GM19025 (cell line): Measurements from ENCODE around the gene PRKG1.

Experiments used
- ATAC-seq: cut with Tn5 transposase; IDR thresholded peaks from one replicate; pipeline ENCODE4 v1.9.1; 2021; ENCODE audit warnings: mild to moderate bottlenecking, low read depth, moderate library complexity; ENCODE audit not compliant: unreplicated experiment

PRKG1 gene

DNA sequence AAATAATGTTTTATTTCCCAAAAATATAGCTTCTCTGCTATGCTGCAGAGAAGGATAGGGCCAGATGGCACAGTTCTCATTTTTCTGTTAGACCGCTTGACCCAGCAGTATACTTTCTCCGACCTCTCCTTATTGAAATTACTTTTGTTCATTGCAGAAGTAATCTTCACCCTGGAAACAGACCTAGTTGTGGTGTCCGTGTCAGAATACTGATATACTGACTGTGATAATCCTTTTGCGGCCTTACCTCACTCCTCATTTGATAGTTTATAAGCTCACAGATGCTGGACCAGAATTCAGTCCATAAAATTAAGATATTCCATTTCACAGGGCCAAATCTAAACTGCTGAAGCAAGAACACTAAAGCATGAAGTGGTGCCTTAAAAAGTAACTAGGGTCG is 979.2 kb downstream of the PRKG1 start:
- no peak for ATAC-seq

DNA sequence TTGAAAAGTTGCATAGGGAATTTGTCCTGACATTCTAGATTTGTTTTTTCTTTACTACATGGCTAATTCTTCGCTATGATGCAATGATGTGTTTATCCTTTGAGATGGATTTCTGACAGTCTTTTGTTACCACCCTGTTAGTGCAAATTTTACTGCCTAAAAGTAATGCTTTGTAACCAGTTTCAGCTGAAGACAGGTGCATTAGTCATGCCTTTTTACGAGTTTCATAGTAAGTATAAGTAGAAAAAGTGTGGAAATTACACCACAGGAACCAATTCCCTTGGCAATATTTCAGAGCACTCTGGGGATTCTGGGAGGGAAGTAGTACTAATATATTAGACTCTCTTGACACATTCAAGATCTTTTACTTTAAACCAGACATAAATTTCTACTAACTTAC is 982.0 kb downstream of the PRKG1 start:
- ATAC-seq, result no peak

DNA sequence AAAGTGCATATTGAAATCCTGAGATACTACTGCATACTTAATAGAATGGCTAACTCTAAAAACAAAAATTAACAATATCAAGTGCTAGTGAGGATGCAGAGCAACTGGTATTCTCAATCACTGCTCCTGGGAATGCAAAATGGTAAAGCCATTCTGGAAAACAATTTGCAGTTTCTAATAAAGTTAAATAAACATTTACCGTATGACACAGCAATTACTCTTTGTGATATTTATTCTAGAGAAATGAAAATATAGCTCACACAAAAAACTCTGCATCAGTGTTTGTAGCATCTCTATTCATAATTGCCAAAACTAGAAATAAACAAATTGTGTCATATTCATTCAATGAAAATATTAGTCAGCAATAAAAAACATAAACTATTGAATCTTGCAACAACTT is 984.8 kb downstream of the PRKG1 start:
- no peak for ATAC-seq

DNA sequence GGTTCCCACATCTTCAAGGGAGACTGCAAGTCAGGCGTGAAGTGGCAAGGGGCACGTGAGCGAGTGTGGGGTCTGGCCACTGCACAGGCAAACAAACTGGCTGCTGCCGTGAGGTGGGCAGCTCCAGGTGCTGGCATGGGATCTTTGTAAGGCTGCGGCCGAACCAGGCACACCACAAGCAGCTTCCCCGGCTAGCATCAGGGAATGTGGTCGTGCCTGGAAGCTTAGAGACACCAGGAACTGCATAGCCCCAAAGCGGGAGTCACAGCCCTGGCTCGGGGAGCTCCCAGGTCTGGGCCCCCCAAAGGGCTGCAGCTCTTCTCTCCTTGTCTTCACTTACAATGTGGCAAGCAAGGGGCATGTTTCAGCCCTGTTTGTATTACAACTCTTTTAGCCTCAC is 988.9 kb downstream of the PRKG1 start:
- no peak for ATAC-seq

DNA sequence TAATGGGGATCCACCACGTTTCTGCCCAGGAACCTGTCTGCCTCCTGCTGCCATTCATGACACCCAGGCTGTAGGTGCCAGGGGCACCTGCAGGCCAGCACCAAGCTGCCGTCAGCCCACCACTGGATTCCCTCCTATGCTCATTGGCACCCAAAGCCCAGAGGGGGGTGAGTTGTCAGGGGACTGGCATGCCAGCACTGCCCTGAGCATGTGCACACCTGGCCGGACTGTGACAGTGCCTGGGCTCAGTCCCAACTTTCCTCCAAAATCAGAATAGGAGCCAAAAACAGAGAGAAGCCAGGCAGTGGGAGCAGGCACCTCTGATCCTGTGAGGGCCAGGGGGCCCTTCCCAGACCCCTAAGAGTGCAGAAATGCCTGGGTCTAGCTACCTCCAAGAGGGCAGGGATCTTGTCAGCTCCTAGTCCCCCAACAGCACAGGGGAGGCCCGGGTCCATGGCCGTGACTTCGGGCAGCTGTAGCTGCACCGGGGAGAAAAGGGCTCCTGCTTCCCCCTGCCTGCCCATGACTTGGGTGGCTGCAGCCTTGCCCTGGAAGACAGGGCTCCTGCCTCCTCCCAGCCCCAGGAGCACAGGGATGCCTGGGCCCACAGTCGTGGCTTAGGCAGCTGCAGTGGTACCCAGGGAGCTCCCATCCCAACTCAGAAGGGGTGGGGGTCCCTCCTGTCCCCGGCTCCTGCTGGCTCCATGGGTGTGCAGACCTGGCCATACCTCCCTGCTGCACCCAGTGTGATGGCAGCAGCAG is 990.0 kb downstream of the PRKG1 start:
- ATAC-seq, result no peak

DNA sequence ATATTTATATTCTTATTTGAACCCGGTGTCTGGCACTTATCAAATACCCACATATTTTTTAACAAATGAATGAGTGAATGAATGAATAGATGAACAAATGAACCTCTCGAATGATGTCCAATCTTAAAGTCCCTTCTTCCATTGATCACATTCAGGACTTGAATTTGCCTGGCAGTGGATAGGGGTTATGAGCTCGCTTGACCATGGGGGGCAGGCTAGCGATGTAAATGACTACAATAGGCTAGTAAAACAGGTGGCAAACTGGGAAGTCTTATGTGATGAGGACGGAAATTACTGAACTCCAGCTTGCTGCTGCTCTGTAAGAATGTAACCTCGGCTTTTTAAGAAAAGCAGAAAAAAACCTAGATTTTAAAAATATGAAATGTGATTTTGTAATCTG is 992.1 kb downstream of the PRKG1 start:
- no peak for ATAC-seq

DNA sequence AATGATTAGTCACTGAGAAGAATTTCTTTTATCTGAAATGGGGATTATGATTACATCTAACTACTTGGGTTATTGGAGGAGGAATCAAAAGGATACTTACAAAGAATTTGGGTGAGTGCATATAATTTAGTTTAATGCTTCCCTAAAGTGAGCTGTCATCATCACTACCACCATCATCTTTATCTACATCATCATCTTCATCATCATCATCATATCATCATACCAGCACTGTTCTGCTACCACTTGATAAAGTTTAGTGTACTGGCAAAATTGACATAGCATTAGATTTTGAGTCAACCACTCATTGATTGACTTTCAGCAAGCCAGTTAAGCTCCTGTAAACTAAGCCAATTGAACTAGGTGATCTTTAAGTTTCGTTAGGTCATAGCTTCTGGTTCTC is 994.2 kb downstream of the PRKG1 start:
- ATAC-seq, result no peak

DNA sequence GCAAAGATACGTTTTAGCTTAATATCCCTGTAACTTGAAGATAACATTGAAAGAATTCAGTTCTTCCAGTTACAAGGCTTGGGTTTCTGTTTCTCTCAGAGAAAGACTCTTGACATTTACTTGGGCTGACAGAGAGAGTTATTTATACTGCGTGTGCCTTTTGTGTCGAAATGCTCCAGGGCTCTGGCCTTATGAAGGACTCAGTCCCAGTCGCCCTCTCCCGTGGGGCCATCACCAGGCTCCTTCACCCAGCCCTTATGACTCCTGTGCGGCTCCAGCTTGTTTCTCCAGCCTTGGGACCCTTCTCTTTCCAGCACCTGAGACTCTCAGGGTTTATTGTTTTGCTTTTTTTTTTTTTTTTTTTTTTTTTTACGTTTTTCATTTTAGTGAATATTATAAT is 997.5 kb downstream of the PRKG1 start:
- ATAC-seq, result no peak

DNA sequence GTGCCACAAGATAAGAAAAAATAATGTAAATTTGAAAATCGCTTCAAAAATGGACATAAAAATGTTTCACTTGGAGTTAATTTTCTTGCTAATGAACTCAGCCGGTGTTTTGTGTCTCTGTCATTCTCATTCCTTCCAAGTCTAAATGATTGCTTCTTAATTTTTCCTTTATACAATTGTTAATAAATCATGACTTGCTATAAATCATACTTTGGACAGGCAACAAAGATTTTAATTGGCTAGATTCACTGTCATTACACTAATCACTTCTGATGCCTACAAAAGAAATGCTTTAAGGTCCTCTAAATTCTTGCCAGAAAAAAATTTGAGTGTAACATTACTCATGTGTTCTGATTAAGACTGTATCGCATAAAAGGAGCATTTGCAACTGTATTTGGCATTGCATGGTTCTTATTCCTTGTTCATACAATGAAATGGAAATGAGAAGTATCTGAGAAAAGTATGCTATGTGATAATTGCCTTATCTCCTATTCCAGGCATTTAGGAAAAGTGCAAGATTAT is 1000.3 kb downstream of the PRKG1 start:
- ATAC-seq, result no peak

DNA sequence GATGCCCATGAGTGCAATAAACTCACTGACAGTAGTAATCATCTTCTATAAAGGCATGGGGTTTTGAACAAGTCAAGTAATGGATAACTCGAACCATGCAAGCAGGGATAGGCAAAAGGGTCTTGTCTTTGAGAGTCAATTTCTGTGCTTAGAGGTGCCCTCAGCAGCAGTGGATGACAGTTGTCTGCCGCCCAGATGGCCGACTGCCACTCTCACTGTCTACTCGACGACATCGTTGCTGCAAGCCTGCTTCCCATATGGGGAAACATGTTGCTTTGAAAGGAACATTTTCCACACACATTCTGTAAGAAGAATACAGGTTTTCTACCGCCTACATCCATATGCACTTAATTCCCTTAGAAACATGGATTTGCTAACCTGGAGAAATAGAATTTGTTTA is 1003.5 kb downstream of the PRKG1 start:
- ATAC-seq, result no peak

DNA sequence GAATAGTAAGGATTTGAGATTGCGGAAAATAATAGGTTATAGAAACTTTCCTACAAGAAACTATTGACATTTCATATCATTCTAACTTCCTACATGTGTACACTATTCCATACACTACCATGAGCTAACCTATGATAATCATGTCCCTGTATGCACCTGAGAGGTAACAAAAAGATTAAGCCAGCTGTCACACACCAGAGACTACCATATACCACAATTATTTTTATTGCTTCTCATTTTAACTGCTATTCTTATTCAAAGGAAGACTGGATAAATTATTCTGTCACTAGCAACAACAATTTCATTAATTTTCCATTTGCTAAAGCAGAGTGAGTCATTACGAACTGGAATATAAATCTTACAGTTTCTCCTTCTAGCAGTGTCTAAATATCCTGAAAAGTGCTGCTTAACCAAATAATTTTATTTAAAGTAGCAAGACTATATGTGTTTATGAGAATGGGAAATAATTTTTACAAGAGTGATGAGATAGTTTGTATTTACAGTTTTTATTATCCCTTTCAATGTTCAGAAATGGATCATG is 1004.2 kb downstream of the PRKG1 start:
- no peak for ATAC-seq

DNA sequence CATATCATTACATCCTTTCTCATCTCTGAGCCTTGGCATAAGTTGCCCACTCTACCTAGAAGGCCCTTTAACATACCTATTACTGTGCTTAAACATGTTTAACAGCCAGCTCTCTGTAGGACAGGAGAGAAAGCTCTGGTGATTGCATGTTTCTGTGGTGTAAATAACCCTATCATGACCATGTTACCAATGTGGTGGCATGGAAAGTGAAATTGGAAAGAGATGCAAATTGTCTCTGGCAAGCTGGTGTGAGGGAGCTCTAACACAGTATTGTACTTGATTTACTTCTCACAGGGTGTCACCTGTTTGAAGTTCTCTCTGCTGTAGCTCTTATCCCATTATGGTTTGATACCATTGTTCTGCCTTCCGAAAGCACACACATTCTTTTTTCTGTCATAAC is 1008.0 kb downstream of the PRKG1 start:
- ATAC-seq, result peak; percentile 84

DNA sequence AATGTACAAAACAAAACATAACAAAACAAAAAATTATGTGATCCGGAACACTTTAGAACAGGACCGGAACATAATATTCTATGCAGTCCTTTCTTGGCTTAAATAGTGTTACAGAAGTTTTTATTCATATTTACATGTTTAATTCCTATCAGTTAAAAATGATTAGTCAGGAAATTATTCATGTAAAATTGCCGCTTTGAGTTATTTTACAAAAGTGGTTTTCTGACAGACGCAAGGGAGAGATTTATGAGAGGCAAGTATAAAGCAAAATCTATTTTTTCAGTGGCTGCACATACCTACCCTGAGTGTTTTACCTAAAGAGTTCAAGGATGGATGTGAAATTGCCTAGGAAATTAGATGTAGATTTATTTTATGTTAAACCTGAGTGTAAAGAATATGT is 1009.1 kb downstream of the PRKG1 start:
- no peak for ATAC-seq

DNA sequence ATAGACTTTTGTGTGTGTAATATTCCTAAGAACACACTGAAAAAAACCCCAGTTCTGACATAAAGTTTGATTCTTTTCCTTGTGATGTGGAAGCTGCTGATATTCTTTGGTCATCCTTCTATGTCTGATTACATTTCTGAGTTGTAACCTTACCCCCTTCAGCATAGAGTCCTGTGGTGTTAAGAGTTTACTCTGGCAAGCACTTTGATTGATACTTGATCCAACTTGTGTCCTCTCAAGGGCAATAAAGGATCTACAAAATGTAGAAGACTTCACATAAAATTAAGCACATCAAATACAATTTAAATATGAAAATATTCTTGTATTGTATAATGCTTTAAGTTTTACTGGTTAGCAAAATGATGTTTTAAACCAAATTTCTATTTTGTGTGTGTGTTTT is 1018.1 kb downstream of the PRKG1 start:
- ATAC-seq, result no peak

DNA sequence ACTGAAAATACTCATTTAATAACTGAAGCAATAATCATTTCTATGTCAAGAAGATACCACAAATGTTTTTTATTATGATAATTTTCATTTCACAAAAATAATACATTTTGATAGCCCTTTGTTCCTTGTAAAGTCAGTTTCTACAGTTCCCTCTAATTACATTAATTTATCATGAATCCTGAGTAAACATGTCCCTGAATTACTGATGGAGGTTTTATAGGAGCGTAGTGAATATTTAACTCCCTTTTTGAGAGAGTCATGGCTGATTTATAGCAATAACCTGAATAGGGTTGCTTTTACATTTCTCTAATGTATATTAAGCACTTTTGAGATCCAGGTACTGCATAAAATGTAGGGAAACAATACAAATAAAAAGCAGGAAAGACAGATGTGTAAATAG is 1023.8 kb downstream of the PRKG1 start:
- no peak for ATAC-seq

DNA sequence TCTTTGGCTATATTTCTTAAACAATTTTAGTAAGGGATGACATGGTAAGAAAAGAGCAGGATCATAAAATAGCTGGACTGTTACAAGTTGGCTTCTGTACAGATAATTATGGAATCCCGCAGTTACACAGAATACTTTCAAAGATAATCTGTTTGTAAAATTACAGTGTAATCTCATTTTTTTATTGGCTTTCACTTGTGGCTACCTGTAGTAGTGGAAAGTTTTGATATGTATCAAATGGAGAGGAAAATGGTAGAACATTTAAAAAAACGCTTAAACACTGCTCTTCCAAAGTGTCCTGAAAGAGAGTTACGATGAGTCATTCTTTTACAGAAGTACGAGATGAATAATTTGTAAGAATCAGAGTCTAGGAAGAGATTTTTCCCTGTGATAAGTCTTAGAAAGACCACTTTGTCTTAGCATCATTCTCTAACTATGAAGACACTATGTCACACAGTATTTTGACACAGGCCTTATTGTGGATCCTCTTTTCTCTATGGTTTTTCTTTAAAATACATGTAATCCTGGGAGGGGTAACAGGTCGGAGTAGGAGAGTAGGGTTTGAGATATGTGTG is 1024.8 kb downstream of the PRKG1 start:
- ATAC-seq, result no peak

DNA sequence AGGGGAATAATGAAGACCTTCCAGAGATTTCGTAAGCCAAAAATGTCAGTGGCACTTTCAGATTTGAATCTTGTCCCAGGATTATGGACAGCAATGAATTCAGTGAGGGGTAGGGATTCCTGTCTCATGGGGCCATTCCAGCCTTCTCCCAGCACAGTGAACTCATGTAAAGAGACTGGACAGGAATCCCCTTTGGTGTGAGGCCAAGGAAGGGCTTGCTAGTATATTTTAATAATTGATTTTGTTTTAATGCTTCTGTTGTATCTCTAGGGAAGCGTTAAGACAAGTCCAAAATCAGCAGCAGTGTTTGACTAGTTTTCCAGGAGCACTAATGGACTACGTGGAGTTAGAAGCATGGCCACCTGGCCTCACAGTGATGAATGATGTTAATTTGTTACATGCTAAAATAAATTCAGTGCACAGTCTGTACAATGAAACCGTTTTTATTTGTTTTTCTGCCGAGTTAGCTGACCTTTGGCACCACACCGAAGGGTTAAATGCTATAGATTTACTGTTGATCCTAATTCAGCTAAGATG is 1025.8 kb downstream of the PRKG1 start:
- no peak for ATAC-seq

DNA sequence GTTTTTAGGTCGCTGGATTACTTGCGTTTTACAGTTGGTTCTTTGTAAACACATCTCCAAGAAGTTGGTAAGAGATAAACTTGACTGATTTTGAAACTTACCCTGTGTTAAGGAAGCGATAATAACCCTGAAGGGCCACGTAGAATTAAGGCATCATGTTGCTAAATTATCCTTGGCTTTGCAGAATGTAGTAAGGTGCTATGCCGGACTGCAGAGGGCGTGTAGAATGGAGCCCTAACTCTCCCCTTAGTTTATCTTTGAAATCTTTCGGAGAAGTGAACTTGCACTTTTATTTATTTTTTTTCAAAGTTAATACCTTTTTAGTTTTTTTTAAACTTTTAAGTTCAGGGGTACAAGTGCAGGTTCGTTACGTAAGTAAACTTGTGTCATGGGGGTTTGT is 1031.0 kb downstream of the PRKG1 start:
- no peak for ATAC-seq

DNA sequence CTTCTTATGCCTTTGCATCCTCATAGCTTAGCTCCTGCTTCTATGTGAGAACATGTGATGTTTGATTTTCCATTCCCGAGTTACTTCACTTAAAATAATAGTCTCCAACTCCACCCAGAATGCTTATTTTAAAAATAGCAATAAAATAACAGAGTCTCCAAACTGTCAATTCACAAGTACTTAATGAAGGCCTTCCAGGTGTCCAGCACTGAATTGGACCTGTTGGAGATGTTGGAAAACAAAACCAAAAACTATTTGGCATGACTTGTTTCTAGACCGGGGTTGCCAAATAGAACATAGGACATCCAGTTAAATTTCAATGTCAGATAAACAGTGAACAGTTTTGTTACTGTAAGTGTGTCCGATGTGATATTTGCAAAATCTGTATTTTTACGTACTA is 1031.7 kb downstream of the PRKG1 start:
- no peak for ATAC-seq

DNA sequence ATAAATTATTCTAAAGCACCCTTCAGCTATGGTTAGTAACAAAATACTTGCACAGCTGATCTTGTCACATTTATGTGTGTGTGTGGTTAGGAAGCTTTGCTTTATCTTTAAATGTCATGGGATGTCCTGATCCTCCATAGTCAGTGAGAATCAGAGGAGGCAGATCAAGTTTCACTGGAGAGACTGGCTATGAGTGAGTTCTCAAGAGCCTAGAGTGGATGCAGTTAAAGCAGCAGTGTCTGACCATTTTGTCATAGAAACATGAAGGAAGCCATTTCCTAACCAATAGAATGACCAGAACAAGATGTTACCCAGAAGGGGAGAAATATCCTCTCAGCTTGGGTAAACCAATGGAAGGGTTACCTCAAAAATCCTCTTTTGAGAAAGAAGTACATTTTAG is 1032.6 kb downstream of the PRKG1 start:
- ATAC-seq, result no peak

DNA sequence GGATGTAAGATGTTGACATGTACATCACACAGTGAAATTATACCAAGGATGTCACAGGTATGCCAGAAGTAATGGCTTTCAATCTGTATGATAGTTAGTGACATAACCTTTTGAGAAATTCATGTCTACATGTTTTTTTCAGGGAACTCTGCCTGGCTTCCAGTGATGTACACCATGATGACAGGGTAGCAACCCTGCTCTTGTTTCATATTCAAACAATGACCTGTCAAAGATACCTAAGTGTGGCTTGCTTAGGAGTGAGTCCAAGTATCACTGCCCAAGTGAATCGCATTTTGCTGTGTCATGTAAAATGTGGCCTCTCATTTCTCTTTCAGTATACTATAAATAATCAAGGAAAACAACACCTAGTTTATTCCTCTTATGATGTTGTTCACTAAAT is 1033.9 kb downstream of the PRKG1 start:
- ATAC-seq, result no peak

DNA sequence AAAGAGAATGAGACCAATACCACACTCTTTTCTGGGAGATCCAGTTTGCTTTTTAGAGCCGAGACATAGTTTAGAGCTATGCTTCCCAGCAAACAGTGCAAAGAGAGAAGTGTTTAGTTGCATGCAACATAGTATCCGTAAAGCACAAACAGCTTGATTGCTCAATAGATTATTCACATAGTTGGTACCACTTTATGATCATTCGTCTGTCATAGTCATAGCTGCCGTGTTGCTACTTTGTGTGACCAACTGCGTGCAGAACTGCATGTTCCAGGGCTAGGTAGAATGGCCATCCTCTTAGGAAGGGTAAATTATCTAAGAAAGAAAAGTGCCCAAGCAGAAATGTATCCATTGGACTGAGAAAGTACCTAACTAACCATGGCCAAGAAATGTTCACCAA is 1036.3 kb downstream of the PRKG1 start:
- ATAC-seq, result no peak
